HepG2 (cell line): ENCODE measurements around the gene SLC26A3. TPM values are rescaled to one million over a fixed set of nuclear protein-coding genes. Genes with fewer than 3 reads are reported as not detected.

ENCODE experiments used
- ATAC-seq: fragments of 200-7000 bp; cut with Tn5 transposase; 3 replicates; pipeline ENCODE4 v1.9.1; 2020; ENCODE audit warnings: mild to moderate bottlenecking, moderate library complexity
- BruUV-seq: library from RNA; stranded (reverse); fragments of 400-500 nt; replicated peaks from 2 replicates; lab custom pipeline; 2021; lab: Mats Ljungman, UMichigan
- CTCF ChIA-PET: fragments of 300-600 bp; formaldehyde crosslinking; extraction: SDS; loops from one replicate; lab custom pipeline; 2021; ENCODE audit warnings: low total read pairs, inconsistent platforms, low intra/inter-chr PET ratio; lab: Yijun Ruan, JAX
- POLR2A ChIA-PET: fragments of 350-600 bp; sonication (Branson Sonifier 250); formaldehyde crosslinking; loops from one replicate; lab custom pipeline; 2020; ENCODE audit warnings: antibody characterized with exemption, inconsistent platforms; lab: Yijun Ruan, JAX
- DNase-seq: peaks from one replicate; pipeline ENCODE4 v3.0.0-alpha.2; 2015; ENCODE audit warnings: low spot score
- FAIRE-seq: peaks from 3 replicates; lab custom pipeline; 2011; peaks lifted over from hg19 to GRCh38; lab: Jason Lieb, UNC
- H2AFZ ChIP-seq: one replicate; pipeline ENCODE4 v1.6.1; 2011; ENCODE audit warnings: low read length, inconsistent platforms
- H3K27ac ChIP-seq: fragments of 300-600 bp; 3 replicates; pipeline ENCODE4 v1.8.0; 2011; ENCODE audit warnings: mixed run types, mild to moderate bottlenecking, mixed read lengths, low read length, inconsistent platforms; ENCODE audit not compliant: insufficient read depth; ENCODE audit errors: extremely low read length
- H3K27me3 ChIP-seq, 2 experiments: fragments of 200-600 bp in 1 of 2; 2 replicates in 1 of 2; 3 replicates in 1 of 2; pipeline versions ENCODE4 v1.6.0 to v1.8.0; 2011; ENCODE audit warnings: low read length in 2 of 2, mild to moderate bottlenecking in 2 of 2, moderate library complexity in 2 of 2, inconsistent platforms in 1 of 2; ENCODE audit not compliant: insufficient read depth in 2 of 2, control insufficient read depth in 1 of 2
- H3K36me3 ChIP-seq, 2 experiments: fragments of 200-600 bp in 1 of 2; replicated peaks in 1 of 2; 2 replicates in 1 of 2; 3 replicates in 1 of 2; pipeline versions ENCODE4 v1.5.1 to v1.8.0; 2011; ENCODE audit warnings: low read length in 2 of 2, inconsistent platforms in 1 of 2; ENCODE audit not compliant: insufficient read depth in 2 of 2, control insufficient read depth in 1 of 2
- H3K4me1 ChIP-seq: 2 replicates; pipeline ENCODE4 v1.5.1; 2012; ENCODE audit warnings: low read length, inconsistent platforms; ENCODE audit not compliant: insufficient read depth
- H3K4me2 ChIP-seq: 2 replicates; pipeline ENCODE4 v1.6.0; 2011; ENCODE audit warnings: low read depth, low read length, inconsistent platforms
- H3K4me3 ChIP-seq, 3 experiments: fragments of 200-600 bp in 1 of 3; sonication (generic), shearing (Covaris generic) in 1 of 3; replicated peaks in 1 of 3; 2 replicates each; pipeline ENCODE4 v1.5.1; 2011 to 2016; ENCODE audit warnings: low read length in 3 of 3, inconsistent platforms in 2 of 3, low read depth in 2 of 3, mild to moderate bottlenecking in 2 of 3, control low read depth in 1 of 3, mixed read lengths in 1 of 3; ENCODE audit not compliant: insufficient read depth in 1 of 3
- H3K79me2 ChIP-seq: one replicate; pipeline ENCODE4 v1.6.1; 2011; ENCODE audit warnings: low read length, inconsistent platforms; ENCODE audit not compliant: insufficient read depth
- H3K9ac ChIP-seq: 2 replicates; pipeline ENCODE4 v1.6.0; 2011; ENCODE audit warnings: mild to moderate bottlenecking, low read depth, low read length, inconsistent platforms; ENCODE audit not compliant: insufficient read depth
- H3K9me3 ChIP-seq: 2 replicates; pipeline ENCODE4 v1.5.1; 2012; ENCODE audit warnings: mild to moderate bottlenecking, low read length
- H4K20me1 ChIP-seq: 2 replicates; pipeline ENCODE4 v1.6.0; 2011; ENCODE audit warnings: inconsistent platforms, mild to moderate bottlenecking, low read length, moderate library complexity; ENCODE audit not compliant: insufficient read depth
- ATAD3A ChIP-seq: sonication (generic); formaldehyde crosslinking; IDR thresholded peaks from 2 replicates; pipeline ENCODE4 v1.4.0; 2020; ENCODE audit warnings: missing genetic modification reagents
- ERF ChIP-seq: IDR thresholded peaks from 2 replicates; pipeline ENCODE4 v1.6.1; 2018; ENCODE audit warnings: missing biosample characterization, missing genetic modification reagents
- HNF4A ChIP-seq: sonication (generic); formaldehyde crosslinking; IDR thresholded peaks from 2 replicates; pipeline ENCODE4 v1.4.0; 2020; ENCODE audit warnings: missing genetic modification reagents
- JUNB ChIP-seq: sonication (generic); formaldehyde crosslinking; IDR thresholded peaks from 2 replicates; pipeline ENCODE4 v1.8.0; 2022; ENCODE audit warnings: missing genetic modification reagents, mild to moderate bottlenecking, borderline replicate concordance
- JUND ChIP-seq: sonication (generic); formaldehyde crosslinking; IDR thresholded peaks from 2 replicates; pipeline ENCODE4 v1.8.0; 2022; ENCODE audit warnings: mild to moderate bottlenecking, missing genetic modification reagents
- MAFK ChIP-seq, 2 experiments: IDR thresholded peaks in 1 of 2; conservative IDR thresholded peaks in 1 of 2; 2 replicates each; pipeline ENCODE4 v1.6.1; 2011; ENCODE audit warnings: improper control_type of control experiment in 2 of 2, low read length in 2 of 2
- MTF2 ChIP-seq: sonication (generic); formaldehyde crosslinking; IDR thresholded peaks from 2 replicates; pipeline ENCODE4 v1.5.0; 2020; ENCODE audit warnings: missing genetic modification reagents, borderline replicate concordance
- NFYC ChIP-seq: IDR thresholded peaks from 2 replicates; pipeline ENCODE4 v1.6.1; 2016; ENCODE audit warnings: missing genetic modification reagents, missing compliant biosample characterization
- ZNF557 ChIP-seq: sonication (generic); formaldehyde crosslinking; IDR thresholded peaks from 2 replicates; pipeline ENCODE4 v1.4.0; 2020; ENCODE audit warnings: missing genetic modification reagents
- ZSCAN30 ChIP-seq: sonication (generic); formaldehyde crosslinking; IDR thresholded peaks from 2 replicates; pipeline ENCODE4 v1.5.0; 2020; ENCODE audit warnings: mild to moderate bottlenecking, missing genetic modification reagents
- ZSCAN9 ChIP-seq: IDR thresholded peaks from 2 replicates; pipeline ENCODE4 v1.6.1; 2016; ENCODE audit warnings: borderline replicate concordance
- WGBS: methylation state at CpG from one replicate; pipeline ENCODE4 v1.1.6; 2017; ENCODE audit warnings: low lambda C conversion rate; 5-methylcytosine and 5-hydroxymethylcytosine counted together
- in situ Hi-C: cut with HindIII; loops from 2 replicates; pipeline ENCODE4 v1.10.0; 2017; ENCODE audit warnings: low pct_unique_long_range_greater_than_20kb; ENCODE audit not compliant: extremely low pct_ligation_motif_present
- intact Hi-C: fragments of 100-400 bp; cut with micrococcal nuclease; formaldehyde crosslinking; loops from one replicate; pipeline ENCODE4 v1.10.0; 2022; ENCODE audit not compliant: unreplicated experiment
- polyA plus RNA-seq, 8 experiments: library from polyadenylated mRNA; depleted of rRNA in 3 of 8; stranded (reverse) in 7 of 8; unstranded in 1 of 8; fragments of >200 nt; fragmentation: Illumina TruSeq in 4 of 8; extraction: Trizol in 4 of 8; gene quantifications; 2 replicates each; pipeline versions ENCODE4 v1.2.1 to v1.2.3, GENCODE V29; 2011 to 2016; ENCODE audit warnings: low read depth in 4 of 8, missing spikeins in 1 of 8, mixed read lengths in 1 of 8; ENCODE audit not compliant: insufficient read depth in 1 of 8
- total RNA-seq, 5 experiments: library from RNA; depleted of rRNA; stranded (reverse); fragments of >200 nt; fragmentation: Illumina TruSeq; extraction: Trizol; gene quantifications; 2 replicates each; pipeline ENCODE4 v1.2.3, GENCODE V29; 2016; ENCODE audit warnings: low read depth in 1 of 5
- TF ChIP-seq, protein P1 (sequence below): sonication (generic); formaldehyde crosslinking; IDR thresholded peaks from 2 replicates; pipeline ENCODE4 v1.4.0; 2020; ENCODE audit warnings: missing genetic modification reagents
- TF ChIP-seq, protein P2 (sequence below): IDR thresholded peaks from 2 replicates; pipeline ENCODE4 v1.6.1; 2016; ENCODE audit warnings: low read depth, control low read depth
- TF ChIP-seq, protein P3 (sequence below): sonication (generic); formaldehyde crosslinking; IDR thresholded peaks from 2 replicates; pipeline ENCODE4 v1.9.0; 2021; ENCODE audit warnings: missing genetic modification reagents, borderline replicate concordance

The SLC26A3 gene
- total and polyA plus RNA-seq, 2 of the 13 experiments (the other 11 are each of a cell fraction or from before 2014, with no cell fraction given) = 0.11 to 0.30 TPM

DNA sequence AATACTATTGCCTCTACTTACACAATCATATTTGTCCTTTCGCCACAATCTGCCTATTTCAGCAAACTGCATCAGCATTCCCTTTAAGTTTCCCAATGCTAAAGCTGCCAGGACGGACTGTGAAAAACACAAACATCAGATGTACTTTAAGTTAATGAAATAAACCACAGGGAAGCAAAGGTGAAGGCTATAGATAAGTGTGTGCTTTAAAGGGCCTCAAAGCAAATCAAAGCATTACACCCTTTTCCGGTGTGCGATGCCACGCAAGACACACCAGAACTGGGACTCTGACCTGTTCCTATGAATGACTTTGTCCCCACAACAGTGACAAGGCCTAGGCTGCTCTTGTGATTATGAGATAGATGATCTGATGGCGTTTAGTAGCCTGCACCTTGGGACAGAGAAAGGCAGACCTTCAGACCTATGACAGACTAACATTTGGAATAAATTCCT, 23.4 kb downstream of the SLC26A3 start (continued):
- TF ChIP-seq ZNF557 (CRISPR knock-in tag) = 0 out of 2 replicates have a peak, but pooled peaks have one; percentile 52

DNA sequence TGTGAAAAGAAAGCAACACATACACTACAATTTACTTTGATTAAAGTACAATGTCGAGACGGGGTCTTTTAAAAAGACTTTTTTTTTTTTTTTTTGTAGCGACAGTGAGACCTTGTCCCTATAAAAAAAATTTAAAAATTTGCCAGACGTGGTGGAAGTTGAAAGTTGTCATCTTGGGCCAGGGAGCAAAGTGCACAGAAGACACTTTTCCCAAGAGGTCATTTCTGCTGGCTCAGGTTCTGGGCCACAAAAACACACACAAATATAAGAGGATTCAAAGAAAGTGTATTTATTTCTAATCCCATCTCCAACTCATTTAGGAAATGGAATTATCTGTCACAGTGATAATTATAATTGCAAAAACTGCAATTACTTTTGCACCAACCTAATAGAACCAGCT, 24.7 kb downstream of the SLC26A3 start:
- Histone ChIP-seq H3K27me3 (no peaks in the 10 kb centered on the region), H3K36me3 (no peaks in the 10 kb centered on the region), H3K4me2 (peak overlapping the region; percentile 64), H3K4me3 (no peak overlapping the region), H2AFZ (no peak overlapping the region), H4K20me1 (no peaks in the 10 kb centered on the region), H3K9me3 (no peaks in the 10 kb centered on the region), H3K9ac (no peak overlapping the region), H3K79me2 (no peaks in the 10 kb centered on the region), H3K4me1 (peaks cover 69% of the 10 kb centered on the region), H3K27ac (peak overlapping the region; percentile 85)
- DNase-seq = no peak
- FAIRE-seq = no peak
- TF ChIP-seq MAFK (conservative IDR thresholded peaks at IDR 0.05 in 1 of 2, IDR thresholded peaks at IDR 0.05 in 1 of 2; ENCODE audit: low read length in 2 of 2) (0 out of 4 replicates have a peak, but pooled peaks of 1 of the 2 experiments have one; percentile 1), ATAD3A (no peak), NFYC (CRISPR knock-in tag) (no peak), HNF4A (peak; percentile 17; the same call in 1 of the 2 replicates), JUNB (no peak), ERF (0 out of 2 replicates have a peak, but pooled peaks have one; percentile 10)
- TF ChIP-seq, protein P1, sequence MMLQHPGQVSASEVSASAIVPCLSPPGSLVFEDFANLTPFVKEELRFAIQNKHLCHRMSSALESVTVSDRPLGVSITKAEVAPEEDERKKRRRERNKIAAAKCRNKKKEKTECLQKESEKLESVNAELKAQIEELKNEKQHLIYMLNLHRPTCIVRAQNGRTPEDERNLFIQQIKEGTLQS (CRISPR knock-in tag) = no peak
- BruUV-seq = no TSS peak
- ATAC-seq = no peak
- ChIA-PET CTCF (no interaction called here), POLR2A (no interaction called here)
- 60% methylated on average over 4 of the region's 4 CpGs for WGBS
- intact Hi-C loops = no loop called here
- in situ Hi-C loops = no loop called here

DNA sequence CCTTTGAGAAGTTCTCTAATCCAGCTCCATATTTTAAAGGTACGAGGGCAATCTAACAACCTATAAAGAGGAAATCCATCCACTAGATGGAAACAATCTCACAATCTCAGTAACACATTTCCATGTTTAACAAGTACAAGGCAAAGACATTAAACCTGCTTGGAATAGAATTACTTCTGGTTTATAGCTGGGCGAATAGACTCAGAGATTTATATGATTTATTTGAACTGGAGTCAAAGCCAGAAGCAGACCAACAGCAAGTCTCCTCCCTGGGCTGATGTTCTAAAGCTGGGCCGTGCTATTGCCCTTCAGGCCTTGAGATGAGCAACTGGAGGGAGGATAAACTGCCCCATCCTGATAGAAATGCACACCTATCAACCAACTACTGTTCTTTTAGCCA, 25.3 kb downstream of the SLC26A3 start:
- H3K9ac ChIP-seq = no peak overlapping the region
- H3K27me3 ChIP-seq = no peaks in the 10 kb centered on the region
- ChIA-PET CTCF (no interaction called here), POLR2A (no interaction called here)
- H3K36me3 ChIP-seq = no peaks in the 10 kb centered on the region
- H3K79me2 ChIP-seq = no peaks in the 10 kb centered on the region
- H3K27ac ChIP-seq = peak overlapping the region; percentile 28
- no peaks in the 10 kb centered on the region for H3K9me3 ChIP-seq
- no TSS peak for BruUV-seq
- in situ Hi-C loops = no loop called here
- peak overlapping the region; percentile 47 for H2AFZ ChIP-seq
- H3K4me2 ChIP-seq = no peak overlapping the region
- DNase-seq = no peak
- ATAC-seq = no peak
- FAIRE-seq = no peak
- no peaks in the 10 kb centered on the region for H4K20me1 ChIP-seq
- 92% methylated on average over 3 of the region's 3 CpGs for WGBS
- peaks cover 64% of the 10 kb centered on the region for H3K4me1 ChIP-seq
- intact Hi-C loops = no loop called here
- no peak overlapping the region for H3K4me3 ChIP-seq
- TF ChIP-seq, protein P2, sequence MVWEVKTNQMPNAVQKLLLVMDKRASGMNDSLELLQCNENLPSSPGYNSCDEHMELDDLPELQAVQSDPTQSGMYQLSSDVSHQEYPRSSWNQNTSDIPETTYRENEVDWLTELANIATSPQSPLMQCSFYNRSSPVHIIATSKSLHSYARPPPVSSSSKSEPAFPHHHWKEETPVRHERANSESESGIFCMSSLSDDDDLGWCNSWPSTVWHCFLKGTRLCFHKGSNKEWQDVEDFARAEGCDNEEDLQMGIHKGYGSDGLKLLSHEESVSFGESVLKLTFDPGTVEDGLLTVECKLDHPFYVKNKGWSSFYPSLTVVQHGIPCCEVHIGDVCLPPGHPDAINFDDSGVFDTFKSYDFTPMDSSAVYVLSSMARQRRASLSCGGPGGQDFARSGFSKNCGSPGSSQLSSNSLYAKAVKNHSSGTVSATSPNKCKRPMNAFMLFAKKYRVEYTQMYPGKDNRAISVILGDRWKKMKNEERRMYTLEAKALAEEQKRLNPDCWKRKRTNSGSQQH (CRISPR knock-in tag) = no peak
- TF ChIP-seq, protein P3, sequence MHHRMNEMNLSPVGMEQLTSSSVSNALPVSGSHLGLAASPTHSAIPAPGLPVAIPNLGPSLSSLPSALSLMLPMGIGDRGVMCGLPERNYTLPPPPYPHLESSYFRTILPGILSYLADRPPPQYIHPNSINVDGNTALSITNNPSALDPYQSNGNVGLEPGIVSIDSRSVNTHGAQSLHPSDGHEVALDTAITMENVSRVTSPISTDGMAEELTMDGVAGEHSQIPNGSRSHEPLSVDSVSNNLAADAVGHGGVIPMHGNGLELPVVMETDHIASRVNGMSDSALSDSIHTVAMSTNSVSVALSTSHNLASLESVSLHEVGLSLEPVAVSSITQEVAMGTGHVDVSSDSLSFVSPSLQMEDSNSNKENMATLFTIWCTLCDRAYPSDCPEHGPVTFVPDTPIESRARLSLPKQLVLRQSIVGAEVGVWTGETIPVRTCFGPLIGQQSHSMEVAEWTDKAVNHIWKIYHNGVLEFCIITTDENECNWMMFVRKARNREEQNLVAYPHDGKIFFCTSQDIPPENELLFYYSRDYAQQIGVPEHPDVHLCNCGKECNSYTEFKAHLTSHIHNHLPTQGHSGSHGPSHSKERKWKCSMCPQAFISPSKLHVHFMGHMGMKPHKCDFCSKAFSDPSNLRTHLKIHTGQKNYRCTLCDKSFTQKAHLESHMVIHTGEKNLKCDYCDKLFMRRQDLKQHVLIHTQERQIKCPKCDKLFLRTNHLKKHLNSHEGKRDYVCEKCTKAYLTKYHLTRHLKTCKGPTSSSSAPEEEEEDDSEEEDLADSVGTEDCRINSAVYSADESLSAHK (CRISPR knock-in tag) = no peak
- TF ChIP-seq ATAD3A (no peak), ZSCAN9 (CRISPR knock-in tag) (no peak), ZSCAN30 (CRISPR knock-in tag) (no peak), JUND (CRISPR knock-in tag) (no peak), MTF2 (CRISPR knock-in tag) (no peak)
